ENCODE data around the gene RUSC2. TPM values are rescaled to one million over a fixed set of nuclear protein-coding genes. Genes with fewer than 3 reads are reported as not detected.

Gene RUSC2
- total RNA-seq, 2 donors from 2014 or later: 0.18 to 0.75 TPM

GRCh38 chr9:35501946-35502345 lies 12.0 kb downstream of the RUSC2 start:
- Mint-ChIP-seq H3K4me1 (no peaks in the 10 kb centered on the region), H3K4me3 (no peak overlapping the region), H3K27ac (no peak overlapping the region), H3K36me3 (ENCODE audit: low read depth) (no peaks in the 10 kb centered on the region), H3K27me3 (peaks cover 9% of the 10 kb centered on the region)
- DNase-seq (no peak), ATAC-seq (no peak)
- no peaks in the 10 kb centered on the region for H3K9me3 ChIP-seq (ENCODE audit: control insufficient read depth, low read length, poor library complexity, severe bottlenecking)

- Mint-ChIP-seq H3K36me3 (ENCODE audit: low read depth) (peaks cover 7% of the 10 kb centered on the region), H3K4me1 (peaks cover 5% of the 10 kb centered on the region), H3K4me3 (no peak overlapping the region), H3K27me3 (peaks cover 31% of the 10 kb centered on the region), H3K27ac (no peak overlapping the region)
- ATAC-seq (no peak), DNase-seq (no peak)
- no peaks in the 10 kb centered on the region for H3K9me3 ChIP-seq (ENCODE audit: control insufficient read depth, low read length, poor library complexity, severe bottlenecking)
These were observed 16.4 kb downstream of the RUSC2 start for GRCh38 chr9:35506359-35506758.

- ATAC-seq (no peak), DNase-seq (no peak)
- Mint-ChIP-seq H3K4me3 (no peak overlapping the region), H3K27me3 (peaks cover 38% of the 10 kb centered on the region), H3K4me1 (peaks cover 5% of the 10 kb centered on the region), H3K27ac (no peak overlapping the region), H3K36me3 (ENCODE audit: low read depth) (peaks cover 7% of the 10 kb centered on the region)
- H3K9me3 ChIP-seq (ENCODE audit: control insufficient read depth, low read length, poor library complexity, severe bottlenecking): no peaks in the 10 kb centered on the region
These were observed 18.2 kb downstream of the RUSC2 start for GRCh38 chr9:35508069-35508468.

- peaks cover 7% of the 10 kb centered on the region for H3K36me3 Mint-ChIP-seq (ENCODE audit: low read depth)
- ATAC-seq (no peak), DNase-seq (no peak)
- no peaks in the 10 kb centered on the region for H3K9me3 ChIP-seq (ENCODE audit: control insufficient read depth, low read length, poor library complexity, severe bottlenecking)
- no peak overlapping the region for H3K4me3 Mint-ChIP-seq
- no peak overlapping the region for H3K27ac Mint-ChIP-seq
- H3K27me3 Mint-ChIP-seq: peaks cover 33% of the 10 kb centered on the region
- peaks cover 5% of the 10 kb centered on the region for H3K4me1 Mint-ChIP-seq
These were observed 20.5 kb downstream of the RUSC2 start for GRCh38 chr9:35510383-35510753.

- no peaks in the 10 kb centered on the region for H3K9me3 ChIP-seq (ENCODE audit: control insufficient read depth, low read length, poor library complexity, severe bottlenecking)
- no peak for DNase-seq
- Mint-ChIP-seq H3K36me3 (ENCODE audit: low read depth) (peaks cover 7% of the 10 kb centered on the region), H3K4me3 (no peak overlapping the region), H3K27ac (no peak overlapping the region), H3K27me3 (peaks cover 33% of the 10 kb centered on the region), H3K4me1 (peaks cover 5% of the 10 kb centered on the region)
- ATAC-seq: no peak
These were observed 21.0 kb downstream of the RUSC2 start for GRCh38 chr9:35510754-35511428.

- H3K4me1 Mint-ChIP-seq: peaks cover 5% of the 10 kb centered on the region
- no peaks in the 10 kb centered on the region for H3K9me3 ChIP-seq (ENCODE audit: control insufficient read depth, low read length, poor library complexity, severe bottlenecking)
- no peak for ATAC-seq
- no peak overlapping the region for H3K4me3 Mint-ChIP-seq
- H3K27ac Mint-ChIP-seq: no peak overlapping the region
- peaks cover 7% of the 10 kb centered on the region for H3K36me3 Mint-ChIP-seq (ENCODE audit: low read depth)
- no peak for DNase-seq
- H3K27me3 Mint-ChIP-seq: peaks cover 30% of the 10 kb centered on the region
These were observed 21.5 kb downstream of the RUSC2 start for GRCh38 chr9:35511453-35511852.

GRCh38 chr9:35515766-35516165 lies 25.9 kb downstream of the RUSC2 start:
- DNase-seq (no peak), ATAC-seq (no peak)
- Mint-ChIP-seq H3K36me3 (ENCODE audit: low read depth) (no peaks in the 10 kb centered on the region), H3K27me3 (peaks cover 7% of the 10 kb centered on the region), H3K4me1 (no peaks in the 10 kb centered on the region), H3K4me3 (no peak overlapping the region), H3K27ac (no peak overlapping the region)
- H3K9me3 ChIP-seq (ENCODE audit: control insufficient read depth, low read length, poor library complexity, severe bottlenecking): no peaks in the 10 kb centered on the region

- no peak for ATAC-seq
- DNase-seq: no peak
- Mint-ChIP-seq H3K27me3 (peaks cover 7% of the 10 kb centered on the region), H3K27ac (no peak overlapping the region), H3K4me3 (peak overlapping the region; percentile 9), H3K36me3 (ENCODE audit: low read depth) (no peaks in the 10 kb centered on the region), H3K4me1 (no peaks in the 10 kb centered on the region)
- no peaks in the 10 kb centered on the region for H3K9me3 ChIP-seq (ENCODE audit: control insufficient read depth, low read length, poor library complexity, severe bottlenecking)
These were observed 26.6 kb downstream of the RUSC2 start for GRCh38 chr9:35516479-35516878.

GRCh38 chr9:35517131-35517530 lies 27.2 kb downstream of the RUSC2 start:
- ATAC-seq (no peak), DNase-seq (no peak)
- no peaks in the 10 kb centered on the region for H3K9me3 ChIP-seq (ENCODE audit: control insufficient read depth, low read length, poor library complexity, severe bottlenecking)
- no peaks in the 10 kb centered on the region for H3K36me3 Mint-ChIP-seq (ENCODE audit: low read depth)
- H3K4me1 Mint-ChIP-seq: no peaks in the 10 kb centered on the region
- no peak overlapping the region for H3K27ac Mint-ChIP-seq
- peaks cover 7% of the 10 kb centered on the region for H3K27me3 Mint-ChIP-seq
- H3K4me3 Mint-ChIP-seq: no peak overlapping the region

- Mint-ChIP-seq H3K36me3 (ENCODE audit: low read depth) (no peaks in the 10 kb centered on the region), H3K27ac (no peak overlapping the region), H3K4me3 (no peak overlapping the region), H3K4me1 (no peaks in the 10 kb centered on the region), H3K27me3 (peaks cover 4% of the 10 kb centered on the region)
- H3K9me3 ChIP-seq (ENCODE audit: control insufficient read depth, low read length, poor library complexity, severe bottlenecking): no peaks in the 10 kb centered on the region
- no peak for DNase-seq
- ATAC-seq: no peak
These were observed 27.8 kb downstream of the RUSC2 start for GRCh38 chr9:35517552-35518224.

- H3K27me3 Mint-ChIP-seq: no peaks in the 10 kb centered on the region
- no peak for DNase-seq
These were observed 28.4 kb downstream of the RUSC2 start for GRCh38 chr9:35518225-35518821.

GRCh38 chr9:35518981-35519679 lies 29.2 kb downstream of the RUSC2 start:
- DNase-seq (no peak), ATAC-seq (no peak)
- no peaks in the 10 kb centered on the region for H3K4me1 Mint-ChIP-seq
- no peaks in the 10 kb centered on the region for H3K27me3 Mint-ChIP-seq
- H3K36me3 Mint-ChIP-seq (ENCODE audit: low read depth): no peaks in the 10 kb centered on the region
- H3K27ac Mint-ChIP-seq: no peak overlapping the region
- H3K4me3 Mint-ChIP-seq: no peak overlapping the region
- no peaks in the 10 kb centered on the region for H3K9me3 ChIP-seq (ENCODE audit: control insufficient read depth, low read length, poor library complexity, severe bottlenecking)

More at GRCh38 chr9:35518225-35518821, 28.4 kb downstream of the RUSC2 start:
- ATAC-seq: no peak
- Mint-ChIP-seq H3K36me3 (ENCODE audit: low read depth) (no peaks in the 10 kb centered on the region), H3K4me3 (no peak overlapping the region), H3K27ac (no peak overlapping the region), H3K4me1 (no peaks in the 10 kb centered on the region)
- no peaks in the 10 kb centered on the region for H3K9me3 ChIP-seq (ENCODE audit: control insufficient read depth, low read length, poor library complexity, severe bottlenecking)

- no peaks in the 10 kb centered on the region for H3K4me1 Mint-ChIP-seq
These were observed 29.9 kb downstream of the RUSC2 start for GRCh38 chr9:35519692-35520363.

More at GRCh38 chr9:35519692-35520363, 29.9 kb downstream of the RUSC2 start:
- no peak overlapping the region for H3K27ac Mint-ChIP-seq
- no peaks in the 10 kb centered on the region for H3K27me3 Mint-ChIP-seq
- H3K36me3 Mint-ChIP-seq (ENCODE audit: low read depth): no peaks in the 10 kb centered on the region
- ATAC-seq (no peak), DNase-seq (no peak)
- H3K9me3 ChIP-seq (ENCODE audit: control insufficient read depth, low read length, poor library complexity, severe bottlenecking): no peaks in the 10 kb centered on the region
- no peak overlapping the region for H3K4me3 Mint-ChIP-seq
